HepG2 (cell line): ENCODE data around the gene USP15. TPM values are rescaled to one million over a fixed set of nuclear protein-coding genes. Genes with fewer than 3 reads are reported as not detected.

Source experiments
- AHR ChIP-seq: IDR thresholded peaks from 2 replicates; pipeline ENCODE4 v1.6.1; 2018; ENCODE audit warnings: missing genetic modification reagents, missing compliant biosample characterization
- CBX2 ChIP-seq, 2 experiments: fragments of 200-600 bp in 1 of 2; sonication (generic); formaldehyde crosslinking in 1 of 2; IDR thresholded peaks; 2 replicates each; pipeline versions ENCODE4 v1.7.0 to v1.8.1; 2018 to 2022; ENCODE audit warnings: low read depth in 2 of 2, low read length in 1 of 2, mild to moderate bottlenecking in 1 of 2, missing genetic modification reagents in 1 of 2
- EZH2 ChIP-seq: conservative IDR thresholded peaks from 2 replicates; pipeline ENCODE4 v1.6.1; 2012; ENCODE audit warnings: mild to moderate bottlenecking, low read depth, low read length, moderate library complexity
- GPN1 ChIP-seq: sonication (generic); formaldehyde crosslinking; IDR thresholded peaks from 2 replicates; pipeline ENCODE4 v1.5.1; 2020; ENCODE audit warnings: missing genetic modification reagents, borderline replicate concordance
- MIER3 ChIP-seq: IDR thresholded peaks from 2 replicates; pipeline ENCODE4 v1.6.1; 2016; ENCODE audit warnings: missing compliant biosample characterization, borderline replicate concordance
- NFYB ChIP-seq: sonication (generic); formaldehyde crosslinking; IDR thresholded peaks from 2 replicates; pipeline ENCODE4 v1.4.0; 2020; ENCODE audit warnings: missing genetic modification reagents
- NR1H2 ChIP-seq: sonication (generic); formaldehyde crosslinking; IDR thresholded peaks from 2 replicates; pipeline ENCODE4 v1.8.1; 2022; ENCODE audit warnings: low read depth, missing genetic modification reagents, borderline replicate concordance
- NRL ChIP-seq: sonication (generic); formaldehyde crosslinking; IDR thresholded peaks from 2 replicates; pipeline ENCODE4 v1.5.0; 2020; ENCODE audit warnings: missing genetic modification reagents, mild to moderate bottlenecking, moderate library complexity, borderline replicate concordance
- PCBP2 ChIP-seq: fragments of 200-400 bp; formaldehyde crosslinking; optimal IDR thresholded peaks from 2 replicates; pipeline ENCODE3; 2018; ENCODE audit warnings: low read length, low read depth; ENCODE audit not compliant: poor library complexity, severe bottlenecking
- SIN3A ChIP-seq: IDR thresholded peaks from 2 replicates; pipeline ENCODE4 v1.6.1; 2011; ENCODE audit warnings: low read depth, mild to moderate bottlenecking, control low read depth, low read length, borderline replicate concordance
- SIN3B ChIP-seq: fragments of 150-350 bp; IDR thresholded peaks from 2 replicates; pipeline ENCODE4 v1.6.1; 2014; ENCODE audit warnings: low read length
- ZNF207 ChIP-seq: fragments of 450-650 bp; IDR thresholded peaks from 2 replicates; pipeline ENCODE4 v1.6.1; 2016; ENCODE audit warnings: antibody characterized with exemption, borderline replicate concordance
- ZNF577 ChIP-seq: sonication (generic); formaldehyde crosslinking; IDR thresholded peaks from 2 replicates; pipeline ENCODE4 v1.4.0; 2020; ENCODE audit warnings: mild to moderate bottlenecking, low read depth, missing genetic modification reagents, borderline replicate concordance
- ZNF615 ChIP-seq: sonication (generic); formaldehyde crosslinking; IDR thresholded peaks from 2 replicates; pipeline ENCODE4 v1.5.0; 2020; ENCODE audit warnings: mild to moderate bottlenecking, missing genetic modification reagents, borderline replicate concordance
- ZNF670 ChIP-seq: sonication (generic); formaldehyde crosslinking; IDR thresholded peaks from 2 replicates; pipeline ENCODE4 v1.8.0; 2022; ENCODE audit warnings: mild to moderate bottlenecking, missing genetic modification reagents, borderline replicate concordance
- ZNF678 ChIP-seq: sonication (generic); formaldehyde crosslinking; IDR thresholded peaks from 2 replicates; pipeline ENCODE4 v1.4.0; 2020; ENCODE audit warnings: mild to moderate bottlenecking, missing genetic modification reagents
- ZNF746 ChIP-seq: sonication (generic); formaldehyde crosslinking; IDR thresholded peaks from 2 replicates; pipeline ENCODE4 v1.8.0; 2022; ENCODE audit warnings: mild to moderate bottlenecking, missing genetic modification reagents
- ZNF772 ChIP-seq: sonication (generic); formaldehyde crosslinking; IDR thresholded peaks from 2 replicates; pipeline ENCODE4 v1.5.0; 2020; ENCODE audit warnings: mild to moderate bottlenecking, missing genetic modification reagents
- ZNF83 ChIP-seq: sonication (generic); formaldehyde crosslinking; IDR thresholded peaks from 2 replicates; pipeline ENCODE4 v1.4.0; 2020; ENCODE audit warnings: missing genetic modification reagents, mild to moderate bottlenecking, borderline replicate concordance
- ZSCAN25 ChIP-seq: sonication (generic); formaldehyde crosslinking; IDR thresholded peaks from 2 replicates; pipeline ENCODE4 v1.8.0; 2022; ENCODE audit warnings: mild to moderate bottlenecking, missing genetic modification reagents
- polyA plus RNA-seq, 8 experiments: library from polyadenylated mRNA; depleted of rRNA in 3 of 8; stranded (reverse) in 7 of 8; unstranded in 1 of 8; fragments of >200 nt; fragmentation: Illumina TruSeq in 4 of 8; extraction: Trizol in 4 of 8; gene quantifications; 2 replicates each; pipeline versions ENCODE4 v1.2.1 to v1.2.3, GENCODE V29; 2011 to 2016; ENCODE audit warnings: low read depth in 4 of 8, missing spikeins in 1 of 8, mixed read lengths in 1 of 8; ENCODE audit not compliant: insufficient read depth in 1 of 8
- total RNA-seq, 5 experiments: library from RNA; depleted of rRNA; stranded (reverse); fragments of >200 nt; fragmentation: Illumina TruSeq; extraction: Trizol; gene quantifications; 2 replicates each; pipeline ENCODE4 v1.2.3, GENCODE V29; 2016; ENCODE audit warnings: low read depth in 1 of 5
- TF ChIP-seq, protein P1 (sequence below): sonication (generic); formaldehyde crosslinking; conservative IDR thresholded peaks from 2 replicates; pipeline ENCODE4 v1.4.0; 2020; ENCODE audit warnings: mild to moderate bottlenecking, missing genetic modification reagents, moderate library complexity
- TF ChIP-seq, protein P2 (sequence below): sonication (generic); formaldehyde crosslinking; IDR thresholded peaks from 2 replicates; pipeline ENCODE4 v1.5.1; 2020; ENCODE audit warnings: missing genetic modification reagents, mild to moderate bottlenecking, borderline replicate concordance
- TF ChIP-seq, protein P3 (sequence below): sonication (generic); formaldehyde crosslinking; IDR thresholded peaks from 2 replicates; pipeline ENCODE4 v1.8.0; 2022; ENCODE audit warnings: mild to moderate bottlenecking, missing genetic modification reagents

Gene USP15
- total and polyA plus RNA-seq, 2 of the 13 experiments (the other 11 are each of a cell fraction or from before 2014, with no cell fraction given) = 17.3 to 51.7 TPM

DNA sequence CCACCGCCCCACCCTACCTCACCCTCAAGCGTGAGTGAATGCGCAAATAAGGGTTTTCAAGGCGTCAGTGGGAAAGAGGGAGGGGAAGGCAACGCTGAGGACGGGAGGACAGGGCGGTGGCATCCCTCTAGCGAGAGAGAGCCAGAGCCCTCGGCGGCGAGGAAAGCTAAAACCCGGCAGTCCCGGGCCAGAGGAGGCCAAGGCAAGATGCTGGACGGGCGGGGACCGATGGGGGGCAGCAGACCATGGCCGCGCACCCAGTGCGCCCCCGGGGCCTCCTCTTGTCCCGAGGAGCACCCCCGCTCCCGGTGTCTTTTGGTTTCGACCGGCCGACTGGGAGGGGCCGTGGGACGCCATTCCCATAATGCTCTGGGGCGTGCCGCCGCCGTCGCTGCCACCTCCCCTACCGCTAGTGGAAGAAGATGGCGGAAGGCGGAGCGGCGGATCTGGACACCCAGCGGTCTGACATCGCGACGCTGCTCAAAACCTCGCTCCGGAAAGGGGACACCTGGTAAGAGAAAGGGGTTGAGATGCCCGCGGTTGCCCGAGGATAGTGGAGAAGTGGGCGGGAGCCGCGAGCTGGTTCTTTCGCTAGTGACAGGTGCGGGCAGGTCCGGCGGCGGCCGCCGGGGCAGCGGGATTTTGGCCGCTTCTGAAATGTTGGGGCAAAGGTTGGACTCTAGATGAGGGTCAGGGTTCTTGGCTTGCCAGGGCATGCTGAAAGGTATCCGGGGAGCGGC lies at the start of gene USP15 (continued):
- TF ChIP-seq, protein P1, sequence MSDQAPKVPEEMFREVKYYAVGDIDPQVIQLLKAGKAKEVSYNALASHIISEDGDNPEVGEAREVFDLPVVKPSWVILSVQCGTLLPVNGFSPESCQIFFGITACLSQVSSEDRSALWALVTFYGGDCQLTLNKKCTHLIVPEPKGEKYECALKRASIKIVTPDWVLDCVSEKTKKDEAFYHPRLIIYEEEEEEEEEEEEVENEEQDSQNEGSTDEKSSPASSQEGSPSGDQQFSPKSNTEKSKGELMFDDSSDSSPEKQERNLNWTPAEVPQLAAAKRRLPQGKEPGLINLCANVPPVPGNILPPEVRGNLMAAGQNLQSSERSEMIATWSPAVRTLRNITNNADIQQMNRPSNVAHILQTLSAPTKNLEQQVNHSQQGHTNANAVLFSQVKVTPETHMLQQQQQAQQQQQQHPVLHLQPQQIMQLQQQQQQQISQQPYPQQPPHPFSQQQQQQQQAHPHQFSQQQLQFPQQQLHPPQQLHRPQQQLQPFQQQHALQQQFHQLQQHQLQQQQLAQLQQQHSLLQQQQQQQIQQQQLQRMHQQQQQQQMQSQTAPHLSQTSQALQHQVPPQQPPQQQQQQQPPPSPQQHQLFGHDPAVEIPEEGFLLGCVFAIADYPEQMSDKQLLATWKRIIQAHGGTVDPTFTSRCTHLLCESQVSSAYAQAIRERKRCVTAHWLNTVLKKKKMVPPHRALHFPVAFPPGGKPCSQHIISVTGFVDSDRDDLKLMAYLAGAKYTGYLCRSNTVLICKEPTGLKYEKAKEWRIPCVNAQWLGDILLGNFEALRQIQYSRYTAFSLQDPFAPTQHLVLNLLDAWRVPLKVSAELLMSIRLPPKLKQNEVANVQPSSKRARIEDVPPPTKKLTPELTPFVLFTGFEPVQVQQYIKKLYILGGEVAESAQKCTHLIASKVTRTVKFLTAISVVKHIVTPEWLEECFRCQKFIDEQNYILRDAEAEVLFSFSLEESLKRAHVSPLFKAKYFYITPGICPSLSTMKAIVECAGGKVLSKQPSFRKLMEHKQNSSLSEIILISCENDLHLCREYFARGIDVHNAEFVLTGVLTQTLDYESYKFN (CRISPR knock-in tag) = peak; percentile 68; the same call in 1 of the 2 replicates
- TF ChIP-seq ZNF615 (CRISPR knock-in tag) (no peak), SIN3A (peak; percentile 67), SIN3B (no peak; the same call in 1 of the 2 replicates), GPN1 (no peak), ZNF577 (CRISPR knock-in tag) (0 out of 2 replicates have a peak, but pooled peaks have one; percentile 37), AHR (CRISPR knock-in tag) (no peak), NFYB (CRISPR knock-in tag) (peak; percentile 8; the same call in 1 of the 2 replicates), ZNF670 (CRISPR knock-in tag) (0 out of 2 replicates have a peak, but pooled peaks have one; percentile 39), CBX2 (IDR thresholded peaks at IDR 0.05; ENCODE audit: low read depth, low read length) (no peak), CBX2 (CRISPR knock-in tag; IDR thresholded peaks at IDR 0.05; ENCODE audit: low read depth) (peak; percentile 52; the same call in 1 of the 2 replicates), ZNF772 (CRISPR knock-in tag) (peak; percentile 53; the same call in 1 of the 2 replicates), ZNF746 (CRISPR knock-in tag) (peak; percentile 46; the same call in 1 of the 2 replicates), MIER3 (peak; percentile 83), NR1H2 (no peak), ZNF678 (CRISPR knock-in tag) (peak; percentile 88; the same call in 1 of the 2 replicates), ZNF207 (no peak), ZSCAN25 (CRISPR knock-in tag) (no peak), EZH2 (no peak), ZNF83 (CRISPR knock-in tag) (no peak), NRL (peak; percentile 77; the same call in 1 of the 2 replicates), PCBP2 (no peak)
- TF ChIP-seq, protein P2, sequence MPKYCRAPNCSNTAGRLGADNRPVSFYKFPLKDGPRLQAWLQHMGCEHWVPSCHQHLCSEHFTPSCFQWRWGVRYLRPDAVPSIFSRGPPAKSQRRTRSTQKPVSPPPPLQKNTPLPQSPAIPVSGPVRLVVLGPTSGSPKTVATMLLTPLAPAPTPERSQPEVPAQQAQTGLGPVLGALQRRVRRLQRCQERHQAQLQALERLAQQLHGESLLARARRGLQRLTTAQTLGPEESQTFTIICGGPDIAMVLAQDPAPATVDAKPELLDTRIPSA (CRISPR knock-in tag) = peak; percentile 76; the same call in 1 of the 2 replicates
- TF ChIP-seq, protein P3, sequence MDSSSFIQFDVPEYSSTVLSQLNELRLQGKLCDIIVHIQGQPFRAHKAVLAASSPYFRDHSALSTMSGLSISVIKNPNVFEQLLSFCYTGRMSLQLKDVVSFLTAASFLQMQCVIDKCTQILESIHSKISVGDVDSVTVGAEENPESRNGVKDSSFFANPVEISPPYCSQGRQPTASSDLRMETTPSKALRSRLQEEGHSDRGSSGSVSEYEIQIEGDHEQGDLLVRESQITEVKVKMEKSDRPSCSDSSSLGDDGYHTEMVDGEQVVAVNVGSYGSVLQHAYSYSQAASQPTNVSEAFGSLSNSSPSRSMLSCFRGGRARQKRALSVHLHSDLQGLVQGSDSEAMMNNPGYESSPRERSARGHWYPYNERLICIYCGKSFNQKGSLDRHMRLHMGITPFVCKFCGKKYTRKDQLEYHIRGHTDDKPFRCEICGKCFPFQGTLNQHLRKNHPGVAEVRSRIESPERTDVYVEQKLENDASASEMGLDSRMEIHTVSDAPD (CRISPR knock-in tag) = no peak
